H1 (cell line): Measurements from ENCODE around the gene LRRC46.

ENCODE experiments used
- JUND ChIP-seq: IDR thresholded peaks from 2 replicates; pipeline ENCODE4 v1.6.1; 2011; ENCODE audit warnings: mild to moderate bottlenecking, improper control_type of control experiment, low read length
- POLR2AphosphoS5 ChIP-seq: IDR thresholded peaks from 2 replicates; pipeline ENCODE4 v1.6.1; 2011; ENCODE audit warnings: low read depth, low read length

GRCh38 chr17:47882695-47883588 is 51.5 kb downstream of the LRRC46 start:
- TF ChIP-seq JUND: no peak
- no peak for TF ChIP-seq POLR2AphosphoS5
